ENCODE data around the gene ADAD2.

- TF ChIP-seq CTCF (conservative IDR thresholded peaks at IDR 0.05), result no peak
- no peak for TF ChIP-seq ZFX (IDR thresholded peaks at IDR 0.05)
Observed at GRCh38 chr16:84226026-84226425, 35.1 kb downstream of the ADAD2 start.

Data from C4-2B (cell line).